Ureter (tissue), 1 donor: Measurements from ENCODE around the gene SAPCD2. TPM values are rescaled to one million over a fixed set of nuclear protein-coding genes. Genes with fewer than 3 reads are reported as not detected.

Experiments used
- DNase-seq: peaks from one replicate; pipeline ENCODE4 v3.0.0-alpha.2; 2020; ENCODE audit warnings: low spot score
- total RNA-seq: library from RNA; stranded (reverse); gene quantifications from one replicate; pipeline ENCODE4 v1.2.4, GENCODE V29; 2023
- donor health status: DM: yes; HTN: yes; CAD: no.

Gene SAPCD2
- total RNA-seq, 1 donor from 2014 or later: 1.6 TPM

- DNase-seq: no peak
These were observed 37.1 kb upstream of the SAPCD2 start for GRCh38 chr9:137107312-137107921.

GRCh38 chr9:137106662-137107250 is 36.4 kb upstream of the SAPCD2 start:
- DNase-seq: no peak

GRCh38 chr9:137105814-137106661 is 35.7 kb upstream of the SAPCD2 start:
- no peak for DNase-seq

GRCh38 chr9:137103206-137103999 is 33.0 kb upstream of the SAPCD2 start:
- no peak for DNase-seq

- no peak for DNase-seq
These were observed 28.9 kb upstream of the SAPCD2 start for GRCh38 chr9:137099231-137099630.

- no peak for DNase-seq
These were observed 27.6 kb upstream of the SAPCD2 start for GRCh38 chr9:137097761-137098462.

GRCh38 chr9:137096785-137097546 is 26.6 kb upstream of the SAPCD2 start:
- no peak for DNase-seq

GRCh38 chr9:137095664-137096517 is 25.5 kb upstream of the SAPCD2 start:
- no peak for DNase-seq

- no peak for DNase-seq
These were observed 19.0 kb upstream of the SAPCD2 start for GRCh38 chr9:137089232-137089947.

GRCh38 chr9:137088121-137088520 is 17.8 kb upstream of the SAPCD2 start:
- DNase-seq: no peak

- no peak for DNase-seq
These were observed 17.1 kb upstream of the SAPCD2 start for GRCh38 chr9:137087409-137087925.

- DNase-seq: peak; percentile 99
These were observed 16.4 kb upstream of the SAPCD2 start, which contains the start of gene MAN1B1 for GRCh38 chr9:137086531-137087408. Gene MAN1B1, plus strand, starts transcription at chr9:137086985. Its CDS starts 15 bp downstream, at chr9:137087000.

GRCh38 chr9:137085920-137086530 is 15.7 kb upstream of the SAPCD2 start:
- peak; percentile 72 for DNase-seq

- DNase-seq: no peak
These were observed 14.2 kb upstream of the SAPCD2 start for GRCh38 chr9:137084526-137084925.

GRCh38 chr9:137083394-137084004 is 13.1 kb upstream of the SAPCD2 start:
- peak; percentile 63 for DNase-seq

- no peak for DNase-seq
These were observed 12.6 kb upstream of the SAPCD2 start for GRCh38 chr9:137082925-137083290.
